ENCODE results near the gene MRPL43. TPM values are rescaled to one million over a fixed set of nuclear protein-coding genes. Genes with fewer than 3 reads are reported as not detected.
A peak's percentile ranks its signal among the peaks of the same experiment; 100 is the strongest.

The MRPL43 gene
- total and polyA plus RNA-seq, 2 donors from 2014 or later: 81.5 to 157 TPM

GRCh38 chr10:100983868-100984671, 3.2 kb downstream of the MRPL43 start:
- no peak for TF ChIP-seq CTCF (IDR thresholded peaks at IDR 0.05; ENCODE audit: borderline replicate concordance, extremely low read depth, insufficient read depth)
- peaks cover 3 to 28% (median 11%) of the 10 kb centered on the region in 3 donors for H3K36me3 ChIP-seq (ENCODE audit: control insufficient read depth in 2 of 3, insufficient read depth in 3 of 3, low read length in 3 of 3)
- H3K4me1 ChIP-seq (ENCODE audit: control insufficient read depth in 2 of 3, insufficient read depth in 2 of 3, low read depth in 1 of 3, low read length in 3 of 3): peaks cover 4 to 21% (median 20%) of the 10 kb centered on the region in 3 donors
- H3K9ac ChIP-seq (ENCODE audit: low read length in 3 of 3): no peak overlapping the region
- H3K27ac ChIP-seq (ENCODE audit: low read depth in 2 of 2, low read length in 2 of 2): no peak overlapping the region
- no peak overlapping the region for H3K4me3 ChIP-seq (ENCODE audit: low read length in 3 of 3)
- FAIRE-seq (no peak), DNase-seq (peak in 3 of 5 donors; percentile 6 to 54 (median 22))
- intact Hi-C loops (cut with DNase I): no loop called here
- H3K9me3 ChIP-seq (ENCODE audit: control insufficient read depth in 2 of 3, insufficient read depth in 1 of 3, low read length in 3 of 3): no peaks in the 10 kb centered on the region
- no peaks in the 10 kb centered on the region for H3K27me3 ChIP-seq (ENCODE audit: control insufficient read depth, insufficient read depth, low read length)

GRCh38 chr10:100982916-100983830, 4.1 kb downstream of the MRPL43 start:
- H3K4me1 ChIP-seq (ENCODE audit: control insufficient read depth in 2 of 3, insufficient read depth in 2 of 3, low read depth in 1 of 3, low read length in 3 of 3): peaks cover 4 to 20% (median 18%) of the 10 kb centered on the region in 3 donors
- no peak overlapping the region for H3K9ac ChIP-seq (ENCODE audit: low read length in 3 of 3)
- peaks cover 3 to 37% (median 17%) of the 10 kb centered on the region in 3 donors for H3K36me3 ChIP-seq (ENCODE audit: control insufficient read depth in 2 of 3, insufficient read depth in 3 of 3, low read length in 3 of 3)
- no peaks in the 10 kb centered on the region for H3K9me3 ChIP-seq (ENCODE audit: control insufficient read depth in 2 of 3, insufficient read depth in 1 of 3, low read length in 3 of 3)
- no peak for TF ChIP-seq CTCF (IDR thresholded peaks at IDR 0.05; ENCODE audit: borderline replicate concordance, extremely low read depth, insufficient read depth)
- intact Hi-C loops (cut with DNase I): no loop called here
- FAIRE-seq (no peak), DNase-seq (peak in 3 of 5 donors; percentile 6 to 54 (median 37))
- no peaks in the 10 kb centered on the region for H3K27me3 ChIP-seq (ENCODE audit: control insufficient read depth, insufficient read depth, low read length)
- no peak overlapping the region for H3K27ac ChIP-seq (ENCODE audit: low read depth in 2 of 2, low read length in 2 of 2)
- H3K4me3 ChIP-seq (ENCODE audit: low read length in 3 of 3): no peak overlapping the region

DNA sequence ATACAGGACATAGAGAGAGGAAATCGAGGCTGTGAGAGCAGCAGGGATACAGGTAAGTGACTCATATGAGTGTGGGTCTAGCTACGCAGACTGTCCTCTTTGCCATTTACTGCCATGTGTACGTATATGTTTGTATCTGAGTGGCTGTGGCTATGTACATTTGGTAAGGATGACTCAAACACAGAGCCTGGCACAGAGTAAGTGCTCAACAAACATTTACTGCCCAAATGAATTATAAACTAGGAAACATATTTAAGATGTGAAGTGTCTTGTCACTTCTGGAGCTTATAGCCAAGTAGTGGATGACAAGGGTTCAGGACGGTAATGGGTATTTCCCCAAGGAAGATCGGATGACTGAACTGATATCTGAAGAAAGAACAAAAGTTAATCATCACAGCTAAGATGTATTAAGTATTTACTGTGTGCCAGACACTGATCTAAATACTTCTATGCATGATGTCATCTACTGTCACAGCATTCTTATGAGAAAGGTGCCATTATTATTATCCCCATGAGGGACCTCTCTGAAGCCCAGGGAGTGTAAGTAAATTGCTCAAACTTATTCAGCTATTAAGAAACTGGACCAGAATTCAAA, 6.0 kb downstream of the MRPL43 start:
- H3K27ac ChIP-seq (ENCODE audit: low read depth in 2 of 2, low read length in 2 of 2): no peak overlapping the region
- FAIRE-seq (no peak), DNase-seq (no peak)
- peaks cover 4 to 11% (median 5%) of the 10 kb centered on the region in 3 donors for H3K4me1 ChIP-seq (ENCODE audit: control insufficient read depth in 2 of 3, insufficient read depth in 2 of 3, low read depth in 1 of 3, low read length in 3 of 3)
- no peaks in the 10 kb centered on the region for H3K27me3 ChIP-seq (ENCODE audit: control insufficient read depth, insufficient read depth, low read length)
- H3K36me3 ChIP-seq (ENCODE audit: control insufficient read depth in 2 of 3, insufficient read depth in 3 of 3, low read length in 3 of 3): peaks cover 3 to 46% (median 24%) of the 10 kb centered on the region in 3 donors
- intact Hi-C loops (cut with DNase I): no loop called here
- no peaks in the 10 kb centered on the region for H3K9me3 ChIP-seq (ENCODE audit: control insufficient read depth in 2 of 3, insufficient read depth in 1 of 3, low read length in 3 of 3)
- H3K4me3 ChIP-seq (ENCODE audit: low read length in 3 of 3): no peak overlapping the region
- H3K9ac ChIP-seq (ENCODE audit: low read length in 3 of 3): no peak overlapping the region
- no peak for TF ChIP-seq CTCF (IDR thresholded peaks at IDR 0.05; ENCODE audit: borderline replicate concordance, extremely low read depth, insufficient read depth)
